NCI-H187 (cell line): ENCODE results near the gene SDHAF2.
"Not testable (repeated sequence)": the region's sequence is repeated elsewhere in the genome, so short reads cannot be mapped to it uniquely, and the experiment has no call there.

Source experiments
- DNase-seq, 2 experiments: peaks; one replicate each; lab custom pipeline; 2025; lab: John Stamatoyannopoulos, UW

Gene SDHAF2

GRCh38 chr11:61476371-61476770 lies 46.4 kb downstream of the SDHAF2 start:
- no peak for DNase-seq

DNA sequence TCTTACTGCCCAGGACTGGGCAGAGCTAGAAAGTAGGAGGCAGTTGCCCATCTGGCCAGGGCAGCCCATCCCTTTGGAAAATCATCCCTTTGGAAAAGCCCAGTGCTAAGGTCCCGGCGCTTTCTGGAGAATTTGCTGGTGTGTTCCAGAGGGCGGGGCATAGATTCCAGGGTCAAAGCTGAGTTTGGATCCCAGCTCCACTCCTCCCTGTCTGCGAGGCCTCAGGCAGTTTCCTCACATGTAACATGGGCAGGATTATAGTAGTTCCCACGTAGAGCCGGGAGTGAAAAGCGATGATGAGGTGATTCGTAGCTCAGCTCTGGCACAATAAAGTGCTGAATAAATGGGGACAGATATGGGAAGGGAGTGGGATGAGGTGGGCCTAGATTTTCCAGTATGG lies 47.2 kb downstream of the SDHAF2 start:
- no peak for DNase-seq

DNA sequence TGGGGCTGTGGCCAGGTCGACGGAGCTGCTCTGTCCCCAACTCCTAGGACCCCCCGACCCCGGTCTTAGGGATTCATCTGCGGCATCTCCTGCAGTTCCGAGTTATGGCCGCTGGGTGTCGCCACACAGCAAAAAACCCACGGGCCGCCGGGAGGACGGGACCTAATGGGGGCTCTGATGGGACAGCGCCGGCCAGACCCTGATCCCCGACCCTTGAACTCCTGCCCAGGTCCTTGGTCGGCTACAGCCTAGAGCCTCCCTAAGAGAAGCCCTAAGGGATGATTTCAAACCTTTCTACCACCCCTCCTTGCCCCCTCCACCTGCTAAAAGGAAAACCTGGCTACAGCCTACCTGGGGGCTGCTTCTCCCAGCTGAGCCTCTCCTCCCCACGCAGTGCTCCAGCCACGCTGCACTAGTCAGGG lies 47.8 kb downstream of the SDHAF2 start:
- no peak for DNase-seq

- not testable (repeated sequence) for DNase-seq
These were observed 49.6 kb downstream of the SDHAF2 start for GRCh38 chr11:61479360-61480058.

DNA sequence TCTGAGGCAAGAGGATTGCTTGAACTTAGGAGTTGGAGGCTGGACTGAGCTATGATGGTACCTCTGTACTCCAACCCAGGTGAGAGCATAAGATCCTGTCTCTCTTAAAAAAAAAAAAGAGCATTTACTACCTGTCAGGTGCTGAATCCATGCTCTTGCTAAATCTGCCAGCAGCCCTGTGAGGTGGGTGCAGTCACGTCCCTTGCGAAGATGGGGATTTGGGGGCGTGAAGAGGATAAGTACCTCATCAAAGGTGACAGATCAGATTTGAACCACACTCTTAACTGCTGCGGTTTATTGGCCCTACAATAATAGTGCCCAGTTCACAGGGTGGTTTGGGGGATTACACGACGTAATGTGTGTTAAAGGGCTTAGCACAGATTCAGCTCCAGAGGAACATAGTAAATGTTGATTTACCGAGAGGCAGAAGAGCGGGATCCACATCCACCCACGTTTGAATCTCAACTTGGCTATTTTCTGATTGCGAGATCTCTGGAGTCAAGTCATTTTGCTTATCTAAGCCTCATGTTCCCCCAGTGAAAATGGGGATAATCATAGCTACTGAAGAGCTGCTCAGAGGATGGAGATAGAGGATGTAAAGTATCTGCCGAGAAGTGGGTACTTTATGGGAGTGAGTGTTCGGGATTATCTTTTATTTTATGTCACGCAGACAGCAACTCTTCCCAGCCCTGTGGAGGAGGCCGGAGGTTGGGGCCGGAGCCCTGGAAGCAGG lies 50.5 kb downstream of the SDHAF2 start:
- DNase-seq: no peak

DNA sequence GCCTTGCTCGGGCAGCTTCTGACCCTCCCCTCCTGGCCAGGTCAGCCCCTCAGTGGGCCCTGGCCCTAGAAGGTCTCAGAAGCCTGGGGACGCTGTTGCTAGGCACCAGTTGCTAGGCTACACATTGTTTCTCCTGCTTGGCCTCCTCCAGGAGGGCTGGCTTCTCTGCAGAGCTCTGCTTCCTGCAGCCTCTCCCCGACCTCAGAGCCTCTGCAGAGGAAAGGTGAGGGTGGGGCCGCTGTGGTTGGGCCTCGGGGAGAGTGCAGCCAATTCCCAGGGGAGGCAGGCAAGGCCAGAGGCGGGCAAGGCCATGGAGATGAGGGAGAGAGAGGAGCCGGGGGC lies 51.0 kb downstream of the SDHAF2 start:
- peak; percentile 56 to 70 for DNase-seq

DNA sequence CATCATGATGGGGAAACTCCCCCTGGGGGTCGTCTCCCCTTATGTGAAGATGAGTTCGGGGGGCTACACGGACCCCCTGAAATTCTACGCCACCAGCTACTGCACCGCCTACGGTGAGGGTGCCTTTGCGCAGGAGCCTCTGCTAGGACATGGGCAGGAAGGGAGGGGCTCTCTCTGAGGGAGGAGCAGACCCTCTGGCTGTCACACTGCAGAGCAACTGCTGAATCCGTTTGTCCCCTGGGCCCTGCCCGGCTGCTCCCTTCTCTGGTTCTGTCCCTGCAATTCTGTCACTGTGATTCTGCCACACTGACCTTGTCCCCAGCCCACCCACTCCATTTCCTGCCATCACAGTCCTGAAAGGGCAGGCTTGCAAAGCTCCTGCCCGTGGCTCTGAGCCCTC lies 51.9 kb downstream of the SDHAF2 start:
- no peak for DNase-seq

DNA sequence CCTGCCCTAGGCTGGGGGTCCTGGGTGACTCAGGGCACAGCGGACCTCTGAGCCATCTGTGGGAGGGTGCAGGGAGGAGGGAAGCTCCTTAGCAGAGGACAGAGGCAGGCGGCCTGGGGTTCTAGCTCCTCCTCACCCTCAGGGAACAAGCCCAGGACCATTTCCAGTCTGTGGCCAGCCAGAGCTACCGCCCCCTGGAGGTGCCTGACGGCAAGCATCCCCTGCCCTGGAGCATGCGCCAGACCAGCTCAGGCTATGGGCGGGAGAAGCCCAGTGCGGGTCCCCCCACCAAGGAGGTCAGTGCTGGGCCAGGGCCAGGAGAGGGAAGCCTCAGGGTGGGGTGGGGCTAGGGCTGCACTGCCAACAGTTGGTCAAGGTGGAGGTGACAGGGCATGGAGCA lies 52.6 kb downstream of the SDHAF2 start:
- DNase-seq: no peak

DNA sequence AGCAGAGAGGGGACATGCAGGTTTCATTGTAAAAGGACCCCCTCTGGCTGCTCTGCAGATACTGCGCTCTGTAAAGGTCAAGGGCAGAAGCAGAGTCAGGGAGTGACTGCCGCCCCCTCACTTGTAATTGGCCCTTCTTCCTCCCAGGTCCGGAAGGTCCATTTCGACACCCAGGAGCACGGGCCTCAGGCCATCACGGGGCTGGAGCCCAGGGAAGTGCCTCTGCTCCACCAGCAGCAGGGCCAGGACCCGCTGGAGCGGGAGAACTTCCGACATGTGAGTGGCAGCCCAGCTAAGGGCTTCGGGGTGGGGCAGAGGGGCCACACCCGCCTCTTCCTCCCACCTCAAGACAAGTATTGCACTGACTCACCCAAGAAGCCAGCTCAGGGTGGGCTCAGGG lies 54.6 kb downstream of the SDHAF2 start:
- no peak for DNase-seq

- no peak for DNase-seq
These were observed 55.2 kb downstream of the SDHAF2 start for GRCh38 chr11:61485080-61485479.

DNA sequence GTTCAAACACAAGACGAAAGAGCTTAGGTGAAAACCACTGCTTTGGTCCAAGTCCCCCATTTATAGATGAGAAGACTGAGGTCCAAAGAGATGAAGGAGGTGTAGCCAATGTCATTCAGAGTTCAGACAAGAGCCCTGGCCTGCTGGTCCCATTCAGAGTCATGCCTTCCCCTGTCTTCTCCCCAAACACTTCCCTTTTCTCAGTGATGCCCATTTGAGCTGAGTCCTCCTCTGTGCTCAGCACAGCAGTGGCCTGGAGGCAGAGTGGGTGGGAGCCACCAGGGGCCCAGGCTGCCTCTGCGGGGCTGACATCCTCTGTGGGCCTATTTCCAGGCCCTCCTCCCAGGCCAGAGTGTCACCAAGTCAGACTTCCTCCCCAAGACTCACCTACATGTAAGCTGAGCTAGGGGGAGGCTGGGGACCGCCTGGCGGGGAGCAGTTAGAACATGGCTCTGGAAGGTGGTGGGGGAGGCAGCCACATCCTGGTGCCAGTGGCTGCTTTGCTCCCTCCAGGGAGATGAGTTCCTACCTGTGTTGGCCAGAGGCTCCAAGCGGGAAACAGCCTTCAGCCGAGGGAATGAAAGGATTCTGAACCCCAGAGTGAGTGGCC lies 56.2 kb downstream of the SDHAF2 start:
- no peak for DNase-seq

DNA sequence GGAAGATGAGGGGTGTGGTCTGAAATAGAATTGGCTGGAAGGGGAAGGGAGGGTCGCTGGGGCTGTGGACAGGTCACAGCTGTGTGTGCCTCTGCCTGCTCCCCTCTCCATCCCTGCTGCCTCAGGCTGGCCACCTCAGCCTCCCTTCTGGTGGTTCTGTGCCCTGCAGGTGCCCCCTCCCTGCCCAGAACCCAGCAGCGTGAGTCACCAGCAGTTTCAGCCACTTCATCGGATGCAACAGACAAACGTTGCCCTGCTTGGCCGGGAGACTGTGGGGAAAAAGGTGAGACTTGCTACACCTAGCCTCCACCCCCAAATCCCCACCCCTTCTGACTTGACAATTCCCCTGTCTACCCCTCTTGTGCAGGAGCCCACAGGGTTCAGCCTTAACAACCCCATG lies 56.9 kb downstream of the SDHAF2 start:
- DNase-seq: no peak

GRCh38 chr11:61487342-61488025 lies 57.6 kb downstream of the SDHAF2 start:
- DNase-seq: no peak

DNA sequence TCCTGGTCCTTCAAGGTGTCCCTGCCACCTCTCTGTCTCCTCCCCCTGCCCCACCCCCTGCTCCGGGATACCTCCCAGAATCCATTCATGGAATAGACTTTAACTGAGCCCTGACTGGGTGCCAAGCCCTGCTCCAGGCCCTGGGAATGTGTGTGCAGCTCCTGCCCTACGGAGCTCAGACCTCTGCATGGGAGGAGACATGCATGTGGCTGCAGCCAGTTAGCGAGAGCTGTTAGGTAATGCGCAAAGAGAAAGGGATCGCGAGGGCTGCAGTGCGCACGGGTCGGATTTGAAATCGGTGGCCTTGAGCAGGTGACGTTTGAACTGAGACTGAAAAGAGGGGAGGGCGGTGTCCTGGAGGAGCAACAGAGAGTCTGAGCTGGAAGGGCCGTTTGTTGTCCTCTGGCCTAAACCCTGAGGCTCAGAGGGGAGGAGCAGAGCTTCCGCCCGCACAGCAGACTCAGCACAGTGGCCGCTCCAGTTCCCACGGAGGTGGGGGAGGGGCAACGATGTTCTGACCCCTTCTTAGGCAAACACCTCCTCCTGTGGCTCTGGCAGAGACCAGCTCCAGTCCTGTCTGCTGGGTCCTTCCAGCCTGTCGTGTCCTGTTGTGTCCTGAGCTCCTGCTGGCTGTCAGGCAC lies 58.8 kb downstream of the SDHAF2 start:
- peak in 1 of 2 experiments; percentile 16 for DNase-seq

DNA sequence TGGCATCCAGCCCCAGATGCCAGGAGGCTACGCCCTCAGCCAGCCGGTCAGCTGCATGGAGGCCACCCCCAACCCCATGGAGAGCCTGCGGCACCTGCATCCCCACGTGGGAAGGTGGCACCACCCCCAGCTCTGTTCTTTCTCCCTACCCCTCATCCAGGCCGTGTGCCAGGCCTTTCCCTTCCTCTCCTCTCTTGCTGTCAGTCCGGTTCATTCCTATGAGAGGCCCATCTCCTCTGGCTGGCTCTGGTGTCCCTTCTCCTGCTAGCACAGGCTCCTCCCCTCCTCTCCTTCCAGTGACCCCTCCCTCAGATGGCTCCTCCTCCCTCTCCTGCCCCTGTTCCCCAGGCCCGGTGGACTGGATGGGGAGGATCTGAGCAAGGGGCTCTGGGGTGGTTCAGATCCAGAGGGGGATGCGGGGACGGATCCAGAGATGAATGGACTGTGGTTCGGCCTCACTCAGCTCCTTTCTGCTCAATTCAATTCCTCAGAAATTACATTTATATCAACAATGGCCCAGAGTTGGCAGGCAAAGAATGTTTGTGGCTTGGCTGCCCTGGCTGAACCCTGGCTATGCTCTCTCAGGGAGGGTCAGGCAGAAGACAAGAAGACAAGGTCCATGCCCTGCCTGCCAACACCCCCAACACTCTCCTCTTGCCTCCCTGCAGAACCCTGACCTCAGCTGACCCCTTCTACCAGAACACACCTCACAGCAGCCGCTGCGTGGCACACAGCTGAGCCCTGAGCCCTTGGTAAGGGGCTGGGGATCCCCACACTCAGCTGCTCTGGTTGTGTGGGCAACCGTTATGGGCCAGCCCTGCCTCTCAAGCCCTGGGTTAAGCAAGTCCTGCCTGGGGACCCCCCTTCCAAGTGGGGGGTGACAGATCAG lies 60.2 kb downstream of the SDHAF2 start:
- DNase-seq: no peak

DNA sequence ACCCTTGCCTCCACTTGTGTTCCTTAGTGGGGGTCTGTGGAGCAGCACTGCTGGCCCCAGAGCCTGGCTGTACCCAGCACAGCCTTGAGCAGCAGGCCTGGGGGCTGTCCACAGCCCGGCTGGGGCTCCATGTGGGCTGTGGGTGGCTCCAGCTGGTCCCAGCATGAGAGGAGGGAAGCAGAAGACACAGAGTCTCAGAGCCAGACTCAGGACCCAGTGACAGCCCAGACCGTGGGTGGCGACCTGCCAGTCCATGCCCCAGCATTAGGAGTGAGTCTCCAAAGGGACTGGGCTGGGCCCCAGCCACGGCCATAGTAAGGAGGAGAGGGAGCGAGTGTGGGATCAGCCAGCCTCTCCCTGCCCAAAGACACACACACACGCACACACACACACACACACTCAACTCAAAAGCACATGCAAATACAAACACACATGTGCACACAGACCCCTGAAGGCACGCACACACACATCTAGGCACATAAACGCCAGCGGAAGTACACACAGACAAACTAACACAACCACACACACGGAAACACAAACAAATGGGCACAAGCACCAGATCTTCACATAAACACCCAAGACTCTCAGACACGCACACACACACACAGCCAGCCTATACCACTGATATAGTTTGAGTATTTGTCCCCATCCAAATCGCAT lies 61.9 kb downstream of the SDHAF2 start:
- no peak for DNase-seq

GRCh38 chr11:61494381-61494961 lies 64.5 kb downstream of the SDHAF2 start:
- DNase-seq: no peak

DNA sequence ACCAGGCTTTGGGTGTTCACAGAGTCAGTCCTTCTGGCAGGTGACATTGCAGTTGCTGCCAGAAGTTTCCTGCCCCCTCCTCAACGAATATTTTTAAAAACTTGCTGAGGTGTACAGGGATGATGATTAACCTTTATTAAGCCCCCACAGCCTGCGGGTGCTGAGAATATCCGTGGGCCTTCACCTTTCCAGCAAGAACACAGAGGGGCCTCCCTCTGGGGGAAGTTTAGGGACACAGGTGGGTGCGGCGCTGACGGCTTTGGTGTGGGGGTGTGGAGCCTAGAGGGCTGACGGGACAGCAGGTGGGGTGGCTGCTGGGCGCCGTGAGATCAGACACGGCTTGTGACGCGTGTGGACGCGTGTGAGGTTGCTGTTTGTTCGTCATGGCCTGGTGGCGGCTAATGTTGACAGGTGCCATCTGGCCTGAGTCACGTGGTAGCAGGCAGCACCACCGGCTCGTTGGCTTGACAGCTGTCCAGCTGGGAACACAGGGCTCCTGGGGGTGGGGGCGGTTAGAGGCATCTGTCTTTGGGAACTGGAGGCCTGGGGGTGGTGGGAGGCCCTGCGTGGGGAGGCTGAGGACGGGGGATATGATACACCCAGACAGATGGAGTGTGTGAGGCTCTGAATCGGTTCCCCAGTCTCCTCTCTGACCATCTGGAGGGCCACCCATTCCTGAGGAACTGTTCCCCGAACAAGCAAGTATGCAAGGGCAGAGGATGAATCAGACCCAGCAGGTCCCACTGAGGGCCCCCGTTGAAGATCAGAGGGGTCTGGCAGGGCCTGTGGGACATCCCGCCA lies 66.1 kb downstream of the SDHAF2 start:
- peak; percentile 10 to 53 for DNase-seq
